GM19238 (cell line): Measurements from ENCODE around the gene MAGEC3.
"Not testable (repeated sequence)": the region's sequence is repeated elsewhere in the genome, so short reads cannot be mapped to it uniquely, and the experiment has no call there.

Experiments
- DNase-seq: peaks from one replicate; pipeline ENCODE4 v3.0.0; 2011; ENCODE audit warnings: low spot score; ENCODE audit not compliant: insufficient read length

MAGEC3 gene, protein sequence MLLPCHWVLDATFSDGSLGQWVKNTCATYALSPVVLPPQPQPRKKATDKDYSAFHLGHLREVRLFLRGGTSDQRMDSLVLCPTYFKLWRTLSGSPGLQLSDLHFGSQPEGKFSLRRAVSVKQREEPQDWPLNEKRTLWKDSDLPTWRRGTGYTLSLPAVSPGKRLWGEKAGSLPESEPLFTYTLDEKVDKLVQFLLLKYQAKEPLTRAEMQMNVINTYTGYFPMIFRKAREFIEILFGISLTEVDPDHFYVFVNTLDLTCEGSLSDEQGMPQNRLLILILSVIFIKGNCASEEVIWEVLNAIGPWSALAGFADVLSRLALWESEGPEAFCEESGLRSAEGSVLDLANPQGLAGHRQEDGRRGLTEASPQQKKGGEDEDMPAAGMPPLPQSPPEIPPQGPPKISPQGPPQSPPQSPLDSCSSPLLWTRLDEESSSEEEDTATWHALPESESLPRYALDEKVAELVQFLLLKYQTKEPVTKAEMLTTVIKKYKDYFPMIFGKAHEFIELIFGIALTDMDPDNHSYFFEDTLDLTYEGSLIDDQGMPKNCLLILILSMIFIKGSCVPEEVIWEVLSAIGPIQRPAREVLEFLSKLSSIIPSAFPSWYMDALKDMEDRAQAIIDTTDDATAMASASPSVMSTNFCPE

GRCh38 chrX:141838016-141838415 is at the start of gene MAGEC3:
Gene MAGEC3, plus strand, starts transcription at chrX:141838316. Its CDS starts 0 bp downstream, at chrX:141838316.
- no peak for DNase-seq

- DNase-seq: no peak
Measured at GRCh38 chrX:141791856-141792255, 46.3 kb upstream of the MAGEC3 start.

GRCh38 chrX:141811438-141811837 is 26.7 kb upstream of the MAGEC3 start:
- DNase-seq: no peak

- no peak for DNase-seq
Measured at GRCh38 chrX:141814213-141814857, 23.8 kb upstream of the MAGEC3 start.

DNA sequence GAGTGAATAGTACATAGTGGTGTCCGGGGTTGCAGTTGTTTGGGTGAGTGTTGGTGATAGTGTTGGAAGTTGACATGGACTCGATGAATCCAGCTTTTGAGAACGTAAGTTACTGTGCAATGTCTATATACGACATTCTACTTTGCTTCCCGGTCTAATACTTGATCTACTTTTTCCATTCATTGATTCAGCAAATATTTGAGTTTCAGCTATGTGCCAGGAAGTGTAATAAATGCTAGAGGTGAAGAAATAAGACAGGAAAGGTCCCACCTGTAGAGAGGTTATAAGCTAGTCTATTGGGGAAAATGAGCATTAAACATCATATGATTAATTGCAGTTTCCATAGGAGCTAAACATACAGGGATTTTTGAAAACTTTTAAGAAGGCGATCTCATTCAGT is 22.2 kb upstream of the MAGEC3 start:
- DNase-seq: no peak

DNA sequence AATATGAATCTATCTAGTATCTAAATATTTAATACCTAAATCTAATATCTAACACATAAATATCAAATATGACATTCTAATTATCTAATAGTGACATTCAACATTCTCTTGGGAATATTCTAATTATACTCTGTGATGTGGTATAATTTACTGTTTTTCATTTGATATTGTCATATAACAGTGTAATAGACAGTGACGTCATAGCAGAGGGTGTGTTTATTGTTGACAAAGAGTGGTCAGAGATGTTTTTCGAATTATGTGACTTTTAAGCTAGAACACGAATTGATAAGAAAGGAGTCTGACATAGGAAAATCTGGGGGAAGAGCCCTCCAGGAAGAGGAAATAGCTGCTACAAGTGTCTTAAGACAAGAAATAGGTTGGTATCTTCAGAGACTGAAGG is 5.9 kb upstream of the MAGEC3 start:
- DNase-seq: no peak

DNA sequence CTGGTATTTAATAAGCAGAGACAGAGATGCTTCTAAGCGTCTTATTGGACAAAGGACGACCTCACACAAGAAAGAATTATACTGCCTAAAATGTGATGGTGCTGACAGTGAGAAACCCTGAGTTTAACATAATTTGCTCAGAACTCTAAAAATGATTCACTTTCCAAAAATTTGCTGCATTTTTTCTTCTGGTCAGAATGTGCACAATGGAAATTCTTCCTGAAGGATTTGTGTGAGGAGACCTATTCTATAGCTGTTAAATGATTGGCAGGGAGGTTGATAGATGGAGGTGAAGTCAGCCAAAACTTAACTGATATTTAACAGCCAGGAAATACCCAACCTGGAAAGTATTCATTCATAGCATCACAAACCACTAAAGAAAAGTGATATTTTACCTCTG is 1.7 kb downstream of the MAGEC3 start:
- DNase-seq: no peak

DNA sequence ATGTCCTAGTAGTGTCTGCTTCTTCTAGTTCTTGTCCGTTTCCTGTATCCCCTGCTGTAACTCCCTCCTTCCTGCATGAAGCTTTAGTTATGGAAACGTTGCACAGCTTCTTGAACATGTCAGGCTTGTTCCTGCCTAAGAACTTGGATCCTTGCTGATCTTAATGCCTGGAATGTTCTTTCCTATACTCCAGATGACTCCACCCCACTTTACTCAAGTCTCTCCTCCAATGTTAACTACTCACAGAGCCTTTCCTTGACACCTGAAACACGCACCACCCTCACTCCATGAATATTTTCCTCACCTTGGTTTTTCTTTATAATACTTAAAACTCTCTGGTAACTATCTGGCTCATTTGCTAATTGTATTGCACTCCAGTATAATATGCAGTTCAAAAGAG is 19.4 kb downstream of the MAGEC3 start:
- no peak for DNase-seq

DNA sequence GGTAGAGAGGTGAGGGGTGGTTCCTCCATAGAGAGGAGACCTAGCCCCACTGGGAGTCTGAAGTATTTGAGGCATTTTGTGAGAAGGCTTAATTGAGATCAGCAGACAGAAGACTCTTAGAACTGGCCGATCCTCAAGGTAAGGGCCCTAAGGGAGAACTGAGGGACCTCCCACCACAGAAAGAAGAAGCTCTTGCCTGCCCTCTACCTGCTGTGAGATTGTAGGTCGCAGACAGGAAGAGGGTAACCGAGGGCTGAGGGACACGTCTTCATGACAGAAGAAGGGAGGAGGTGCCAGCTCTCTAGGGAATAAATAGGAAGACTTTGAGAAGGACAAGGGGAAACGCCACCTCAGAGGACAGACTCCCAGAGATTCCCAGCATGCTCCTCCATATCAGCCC is 41.5 kb downstream of the MAGEC3 start:
- DNase-seq: no peak

- not testable (repeated sequence) for DNase-seq
Measured at GRCh38 chrX:141888811-141889210, 50.7 kb downstream of the MAGEC3 start.

DNA sequence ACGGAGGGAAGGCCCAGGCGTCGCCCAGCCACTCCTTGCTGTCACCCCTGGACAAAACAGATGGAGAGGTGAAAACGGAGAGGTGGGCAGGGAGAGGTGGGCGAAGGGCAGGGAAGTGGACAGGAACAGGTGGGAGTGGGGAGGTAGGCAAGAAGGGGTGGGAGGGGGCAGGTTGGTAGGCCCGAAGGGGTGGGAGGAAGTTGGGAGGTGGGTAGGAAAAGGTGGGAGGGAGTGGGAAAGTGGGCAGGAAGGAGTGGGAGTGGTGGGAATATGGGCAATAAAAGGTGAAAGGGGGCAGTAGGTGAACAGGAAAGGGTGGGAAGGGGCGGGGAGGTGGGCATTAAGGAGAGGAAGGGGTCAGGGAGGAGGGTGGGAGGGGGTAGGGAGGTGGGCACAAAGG is 56.6 kb downstream of the MAGEC3 start:
- DNase-seq: no peak

- DNase-seq: no peak
Measured at GRCh38 chrX:141897690-141898089, 59.6 kb downstream of the MAGEC3 start.

GRCh38 chrX:141902366-141902765 is 64.2 kb downstream of the MAGEC3 start:
- no peak for DNase-seq

DNA sequence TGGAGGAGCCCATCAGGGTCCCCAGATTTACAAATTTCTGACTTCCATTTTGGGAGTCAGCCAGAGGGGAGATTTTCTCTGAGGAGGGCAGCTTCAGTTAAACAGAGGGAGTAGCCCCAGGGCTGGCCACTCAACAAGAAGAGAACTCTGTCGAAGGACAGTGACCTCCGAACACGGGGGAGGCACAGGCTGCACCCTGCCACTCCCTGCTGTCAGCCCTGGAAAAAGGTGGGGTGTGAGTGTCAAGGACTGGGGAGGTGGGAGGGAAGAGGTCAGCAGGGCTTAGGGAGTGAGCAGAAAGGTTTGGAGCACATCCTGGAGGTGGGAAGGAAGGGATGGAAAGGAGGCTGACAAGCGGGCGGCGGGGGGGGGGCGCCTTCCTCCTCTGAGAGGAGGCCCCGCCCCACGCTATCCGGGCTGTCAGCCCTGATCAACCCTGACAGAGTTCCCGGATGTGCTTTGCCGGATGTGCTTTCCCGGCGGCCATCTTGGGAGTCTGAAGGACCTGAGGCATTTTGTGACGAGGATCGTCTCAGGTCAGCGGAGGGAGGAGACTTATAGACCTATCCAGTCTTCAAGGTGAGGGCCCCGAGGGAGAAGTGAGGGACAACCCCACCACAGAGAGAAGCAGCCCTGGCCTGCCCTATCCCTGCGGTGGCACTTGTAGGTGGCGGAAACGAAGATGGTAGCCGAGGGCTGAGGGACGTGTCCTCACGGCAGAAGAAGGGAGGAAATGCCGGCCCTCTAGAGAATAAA is 65.5 kb downstream of the MAGEC3 start, which contains the start of gene MAGEC1:
MAGEC1 (plus strand) TSS at position 495 of the 756 bp plus-strand sequence. CDS start 1,179 bp downstream, outside the sequence.
- no peak for DNase-seq

DNA sequence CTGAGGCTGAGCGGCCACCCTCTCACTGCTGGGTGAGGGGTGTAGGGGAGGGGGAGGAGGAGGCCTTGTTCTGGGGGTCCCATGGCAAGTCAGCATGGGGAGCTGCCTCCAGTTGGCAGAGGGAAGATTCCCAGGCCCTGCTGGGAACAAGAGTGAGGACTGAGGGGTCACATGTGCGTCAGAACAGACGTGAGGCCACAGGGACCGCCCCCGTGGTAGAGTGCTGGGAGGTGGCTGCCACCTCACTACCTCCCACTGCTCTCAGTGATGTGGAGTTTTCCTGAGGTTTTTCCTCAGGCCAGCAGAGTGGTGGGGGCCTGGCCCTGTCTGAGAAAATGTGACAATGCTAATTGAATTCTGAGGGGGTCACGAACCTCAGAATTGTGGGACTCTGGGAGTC is 66.1 kb downstream of the MAGEC3 start:
- DNase-seq: no peak

DNA sequence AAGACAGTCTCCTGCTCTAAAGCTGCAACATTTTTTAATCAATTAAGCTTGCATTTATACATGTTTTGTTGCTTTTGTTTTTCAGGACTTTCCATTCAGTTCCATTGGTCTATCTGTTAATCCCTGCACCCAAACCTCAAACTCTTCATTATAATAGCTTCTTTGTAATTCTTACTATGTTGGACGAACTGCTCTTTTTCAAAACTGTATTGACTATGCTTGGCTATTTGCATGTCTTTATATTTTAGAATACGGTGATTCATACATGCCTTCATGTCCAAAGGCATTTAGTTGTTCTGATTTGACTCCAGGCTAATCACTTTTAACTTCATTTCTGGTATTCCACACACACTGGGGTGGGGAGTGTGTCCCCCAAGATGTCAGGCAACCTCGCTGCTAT is 79.7 kb downstream of the MAGEC3 start:
- no peak for DNase-seq

DNA sequence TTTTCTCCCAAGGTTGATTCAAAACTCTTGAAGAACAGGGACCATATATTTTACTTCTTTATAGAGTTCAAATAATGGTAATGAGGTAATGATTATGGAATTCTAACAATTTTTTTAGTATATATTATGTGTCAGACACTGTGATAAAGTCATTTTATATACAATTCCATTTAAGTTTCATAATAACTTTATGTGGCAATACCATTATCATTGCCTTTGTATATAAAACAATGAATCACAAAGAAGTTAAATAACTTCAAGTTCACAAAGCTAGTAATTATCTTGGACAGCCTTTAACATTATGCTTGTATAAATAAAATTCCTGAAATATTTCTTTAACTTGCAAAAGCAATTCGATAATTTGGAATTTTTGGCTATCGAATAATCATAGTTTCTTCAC is 86.2 kb downstream of the MAGEC3 start:
- DNase-seq: no peak

DNA sequence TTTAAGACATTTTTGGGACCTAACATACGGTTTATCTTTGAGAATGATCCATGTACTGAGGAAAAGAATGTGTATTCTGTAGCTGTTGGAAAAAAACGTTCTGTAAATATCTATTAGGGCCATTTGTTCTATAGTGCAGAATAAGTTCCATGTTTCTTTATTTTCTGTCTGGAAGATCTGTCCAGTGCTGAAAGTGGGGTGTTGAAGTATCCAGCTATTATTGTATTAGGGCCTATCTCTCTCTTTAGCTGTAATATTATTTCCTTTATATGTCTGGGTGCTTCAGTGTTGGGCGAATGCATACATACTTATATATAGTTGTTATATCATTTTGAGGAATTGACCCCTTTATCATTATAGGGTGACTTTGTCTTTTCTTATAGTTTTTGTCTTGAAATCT is 90.3 kb downstream of the MAGEC3 start:
- no peak for DNase-seq

DNA sequence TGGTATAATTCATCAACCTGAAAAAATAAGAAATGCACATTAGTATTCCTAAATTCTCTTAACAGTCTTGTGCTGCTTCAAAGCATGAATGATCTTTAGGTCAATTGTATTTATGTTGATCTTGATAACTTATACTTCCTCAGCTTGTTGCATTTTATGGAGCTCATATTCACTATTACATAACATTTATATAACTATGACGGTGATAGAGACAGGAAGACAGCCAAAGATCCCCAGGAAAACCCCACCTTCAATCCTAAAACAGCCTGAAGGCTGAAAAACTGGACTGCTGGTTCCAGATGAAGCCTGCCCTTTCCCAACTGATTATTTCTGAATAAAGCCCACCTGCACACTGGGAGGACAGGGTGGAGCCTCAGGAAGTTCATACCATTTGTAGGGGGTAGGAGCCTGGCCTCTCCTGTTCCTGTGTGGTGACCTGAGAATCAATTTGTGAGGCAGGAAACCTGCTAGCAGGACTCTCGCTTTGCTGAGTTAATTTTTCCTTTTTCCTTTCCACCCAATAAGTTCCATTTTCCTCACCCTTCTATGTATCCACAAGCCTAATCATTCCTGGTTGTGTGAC is 96.0 kb downstream of the MAGEC3 start:
- DNase-seq: no peak

DNA sequence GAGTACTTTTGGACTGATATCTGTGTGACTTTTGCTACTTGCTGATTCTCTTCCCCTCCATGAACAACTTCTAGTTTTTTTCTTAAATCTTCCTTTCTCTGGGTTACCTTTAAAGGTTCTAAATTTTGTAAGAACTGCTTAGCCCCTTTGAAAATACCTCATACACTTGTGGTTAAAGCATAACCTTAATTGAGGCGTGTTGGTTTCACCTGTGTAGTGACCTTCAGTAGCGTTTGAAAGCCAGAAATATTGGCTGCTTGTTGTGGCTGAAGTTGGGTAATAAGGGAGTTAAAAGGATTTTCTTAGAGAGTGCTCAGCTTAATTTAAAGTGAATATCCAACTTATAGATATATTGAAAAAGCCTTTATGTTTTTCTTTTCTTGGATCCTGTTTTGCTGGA is 97.5 kb downstream of the MAGEC3 start:
- no peak for DNase-seq

DNA sequence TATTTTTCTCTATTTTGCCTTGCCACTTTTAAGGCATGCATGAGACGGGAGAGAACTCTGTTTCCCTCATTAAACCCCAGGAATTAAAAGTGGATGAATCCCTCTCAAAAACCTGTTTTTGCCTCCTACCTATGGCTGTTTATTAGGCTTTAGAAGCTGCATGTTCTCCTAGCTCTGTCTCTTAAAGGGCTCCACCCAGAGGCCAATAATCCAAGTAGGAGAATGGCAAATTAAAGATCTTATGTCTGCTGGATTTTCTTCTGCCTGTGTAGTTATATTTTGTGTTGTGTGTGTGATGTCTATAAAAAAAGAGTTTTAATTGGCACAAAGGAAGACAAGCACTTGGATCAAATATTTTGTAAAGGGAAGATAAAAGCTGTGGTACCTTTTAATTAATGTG is 98.0 kb downstream of the MAGEC3 start:
- DNase-seq: no peak
